Measurements from ENCODE around the gene SFT2D2.

- TF ChIP-seq POLR2AphosphoS5 (IDR thresholded peaks at IDR 0.05) (no peak), POLR2A (IDR thresholded peaks at IDR 0.05) (no peak), CTCF (IDR thresholded peaks at IDR 0.05) (no peak), EP300 (IDR thresholded peaks at IDR 0.05) (no peak)
Measured at GRCh38 chr1:168243198-168243597, 17.4 kb downstream of the SFT2D2 start.

Data from suprapubic skin (tissue), 4 donors.